Raji (cell line): ENCODE data around the gene MYO16.

Experiments
- POLR2A ChIP-seq: IDR thresholded peaks from 2 replicates; pipeline ENCODE4 v1.6.1; 2011; ENCODE audit warnings: low read depth, low read length, control low read depth; ENCODE audit not compliant: insufficient read depth

The MYO16 gene

GRCh38 chr13:108983273-108983672 is 353.9 kb downstream of the MYO16 start:
- TF ChIP-seq POLR2A, result no peak

- no peak for TF ChIP-seq POLR2A
These were observed 355.0 kb downstream of the MYO16 start for GRCh38 chr13:108984251-108984920.

DNA sequence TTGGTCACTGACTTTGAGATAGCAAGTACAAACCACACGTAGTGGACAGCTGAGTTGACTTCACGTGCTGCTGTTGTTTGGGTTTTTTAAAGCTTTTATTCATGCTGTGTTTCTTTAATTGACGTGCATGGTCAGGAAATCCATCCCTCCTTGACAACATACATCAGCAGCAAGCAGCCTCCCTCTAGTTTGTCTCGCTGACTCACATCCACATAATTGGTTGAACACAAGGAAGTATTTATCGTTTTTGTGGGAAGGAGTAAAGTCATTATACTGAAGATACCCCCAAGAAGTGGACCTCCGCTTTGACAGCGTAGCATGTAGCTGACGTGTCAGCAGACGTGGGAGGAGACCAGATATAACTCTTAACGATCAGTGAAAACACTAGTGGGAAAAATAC is 355.8 kb downstream of the MYO16 start:
- no peak for TF ChIP-seq POLR2A

GRCh38 chr13:108987517-108987916 is 358.1 kb downstream of the MYO16 start:
- TF ChIP-seq POLR2A, result no peak

GRCh38 chr13:108987944-108988343 is 358.5 kb downstream of the MYO16 start:
- TF ChIP-seq POLR2A, result no peak

DNA sequence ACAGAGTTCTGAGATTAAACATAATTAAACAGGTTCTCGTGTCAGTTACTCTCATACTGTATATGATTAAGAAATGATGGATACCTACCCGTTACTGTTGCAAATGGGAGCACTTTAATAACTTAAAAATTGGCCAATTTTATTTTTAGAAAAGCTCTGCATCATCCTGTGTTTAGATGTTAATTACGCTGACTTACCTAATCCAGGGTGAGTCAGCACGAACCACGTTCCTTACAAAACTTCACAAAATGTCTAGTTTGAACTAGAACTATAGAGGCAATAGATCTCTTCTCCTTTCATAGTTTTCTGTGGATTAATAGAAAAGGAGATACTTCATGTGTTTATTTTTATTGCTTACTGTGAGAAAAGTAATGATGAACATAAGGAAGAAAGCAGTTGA is 363.9 kb downstream of the MYO16 start:
- no peak for TF ChIP-seq POLR2A

DNA sequence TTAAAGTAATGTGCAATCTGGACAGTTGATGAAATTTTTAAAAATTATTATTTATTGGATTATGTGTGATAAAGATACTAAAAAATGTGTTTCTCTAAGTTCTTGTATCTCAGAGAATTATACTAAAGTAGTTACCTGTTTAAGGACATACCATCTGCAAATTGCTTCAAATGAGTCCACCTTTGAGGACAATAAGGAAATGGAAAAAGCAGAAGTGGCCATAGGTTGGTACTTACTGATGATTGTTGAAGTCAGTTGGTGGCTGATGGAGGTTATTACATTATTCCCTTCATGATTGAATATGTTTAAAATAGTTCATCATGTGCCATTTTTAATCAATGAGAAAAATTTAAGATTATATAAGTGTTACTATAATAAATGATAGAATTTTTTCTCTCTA is 367.0 kb downstream of the MYO16 start:
- no peak for TF ChIP-seq POLR2A

GRCh38 chr13:109000207-109000606 is 370.8 kb downstream of the MYO16 start:
- TF ChIP-seq POLR2A, result no peak

GRCh38 chr13:109002934-109003333 is 373.5 kb downstream of the MYO16 start:
- no peak for TF ChIP-seq POLR2A

- TF ChIP-seq POLR2A, result no peak
These were observed 378.5 kb downstream of the MYO16 start for GRCh38 chr13:109007946-109008345.

DNA sequence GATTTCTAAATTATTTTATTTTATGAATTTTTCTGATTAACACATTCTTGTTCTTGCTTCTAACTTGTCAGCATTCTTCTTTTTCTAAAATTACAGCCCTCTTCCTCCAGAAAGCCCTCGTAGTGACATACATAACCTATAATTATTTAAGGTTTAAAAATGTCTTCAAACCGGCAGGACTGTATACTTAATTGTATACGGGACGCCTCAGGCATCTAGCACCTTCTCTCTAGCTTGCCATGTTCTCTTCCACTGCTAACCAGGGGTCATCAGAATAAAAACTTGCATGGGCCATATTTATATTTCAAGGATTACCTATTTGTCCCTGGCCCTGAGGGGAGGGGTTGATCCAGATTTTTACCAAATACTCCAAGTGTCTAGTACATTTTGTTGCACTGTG is 380.3 kb downstream of the MYO16 start:
- no peak for TF ChIP-seq POLR2A

GRCh38 chr13:109010912-109011311 is 381.5 kb downstream of the MYO16 start:
- no peak for TF ChIP-seq POLR2A

- TF ChIP-seq POLR2A, result no peak
These were observed 382.7 kb downstream of the MYO16 start for GRCh38 chr13:109012115-109012514.

GRCh38 chr13:109021558-109021957 is 392.1 kb downstream of the MYO16 start:
- no peak for TF ChIP-seq POLR2A

- no peak for TF ChIP-seq POLR2A
These were observed 395.2 kb downstream of the MYO16 start for GRCh38 chr13:109024611-109025010.

DNA sequence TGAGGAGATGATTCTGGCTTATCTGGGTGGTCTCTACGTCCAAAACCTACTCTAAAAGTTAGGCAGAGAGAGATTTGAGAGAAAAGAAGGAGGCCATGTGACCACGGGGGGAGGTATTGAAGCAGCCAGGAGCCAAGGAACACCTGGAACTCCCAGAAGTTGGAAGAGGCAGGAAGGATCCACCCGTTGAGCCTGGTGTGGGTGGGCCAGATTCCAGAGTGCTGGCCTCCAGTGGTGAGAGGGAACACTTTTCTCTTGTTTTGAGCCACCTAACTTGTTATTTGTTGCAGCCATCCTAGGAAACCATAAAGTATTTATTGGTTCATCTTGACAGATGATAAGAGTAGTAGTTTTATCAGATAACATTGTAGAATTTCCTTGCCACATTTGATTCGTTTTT is 396.9 kb downstream of the MYO16 start:
- TF ChIP-seq POLR2A, result no peak

GRCh38 chr13:109028624-109029023 is 399.2 kb downstream of the MYO16 start:
- TF ChIP-seq POLR2A, result no peak

GRCh38 chr13:109033090-109033489 is 403.7 kb downstream of the MYO16 start:
- TF ChIP-seq POLR2A, result no peak

- no peak for TF ChIP-seq POLR2A
These were observed 406.8 kb downstream of the MYO16 start for GRCh38 chr13:109036078-109036780.
